ENCODE data around the gene CD58. TPM values are rescaled to one million over a fixed set of nuclear protein-coding genes. Genes with fewer than 3 reads are reported as not detected.

Gene CD58
- total and polyA plus RNA-seq, 9 of the 15 experiments (the other 6 are each of a cell fraction or from before 2014, with no cell fraction given), result 18.1 to 113 (median 37.4) TPM

- Histone ChIP-seq H3K9me1 (ENCODE audit: control insufficient read depth, insufficient read depth, low read length) (no peaks in the 10 kb centered on the region), H3K27ac (ENCODE audit: extremely low read depth, low read depth, low read length) (no peak overlapping the region), H3K9me3 (replicated peaks; ENCODE audit: control insufficient read depth, insufficient read depth, low read depth, low read length) (no peaks in the 10 kb centered on the region), H4K20me1 (replicated peaks; ENCODE audit: control insufficient read depth, insufficient read depth, low read length) (no peaks in the 10 kb centered on the region), H3K9ac (ENCODE audit: insufficient read depth in 1 of 2, low read depth in 2 of 2, low read length in 2 of 2) (no peak overlapping the region), H2AFZ (ENCODE audit: low read depth, low read length) (no peak overlapping the region), H3K79me2 (ENCODE audit: control insufficient read depth, insufficient read depth, low read length) (no peaks in the 10 kb centered on the region), H3K36me3 (ENCODE audit: control insufficient read depth, insufficient read depth, low read length) (peaks cover 4% of the 10 kb centered on the region; the same call in 1 of the 3 replicates), H3K4me3 (no peak overlapping the region), H3K27me3 (ENCODE audit: control insufficient read depth in 2 of 2, insufficient read depth in 2 of 2, low read length in 2 of 2) (no peaks in the 10 kb centered on the region), H3K4me1 (replicated peaks in 1 of 2; ENCODE audit: control insufficient read depth in 2 of 2, insufficient read depth in 2 of 2, low read length in 2 of 2) (peaks cover 0 to 3% of the 10 kb centered on the region in 2 experiments; a peak in 2 of 5 replicates), H3K4me2 (ENCODE audit: insufficient read depth, low read length) (no peak overlapping the region)
- ChIA-PET POLR2A (interaction anchor here (1.5 kb wide), 1 partner anchor 8 kb away, joined by 3 read pairs; no protein-coding TSS in a partner anchor), CTCF (ENCODE audit: low intra/inter-chr PET ratio) (interaction anchor here (0.6 kb wide), 1 partner anchor 481 kb away, joined by 4 read pairs; no protein-coding TSS in a partner anchor)
- FAIRE-seq, result no peak
- WGBS (ENCODE audit: insufficient coverage, low coverage, missing lambda C conversion rate), result 65% methylated on average over 3 of the region's 3 CpGs
- no TSS peak for BruUV-seq (replicated peaks)
- in situ Hi-C loops (cut with MboI), result no loop called here
- intact Hi-C loops (cut with micrococcal nuclease), result no loop called here
- DNase-seq (ENCODE audit: extremely low read depth in 1 of 4, low spot score in 3 of 4), result no peak
- no peak for TF ChIP-seq MAZ (CRISPR knock-in tag; conservative IDR thresholded peaks at IDR 0.05 in 1 of 2, IDR thresholded peaks at IDR 0.05 in 1 of 2)
- no peak for TF ChIP-seq HSF4 (CRISPR knock-in tag; IDR thresholded peaks at IDR 0.05; ENCODE audit: borderline replicate concordance)
- no peak for TF ChIP-seq ZKSCAN3 (CRISPR knock-in tag; IDR thresholded peaks at IDR 0.05)
- TF ChIP-seq THAP7 (CRISPR knock-in tag; IDR thresholded peaks at IDR 0.05), result no peak
- ATAC-seq, result no peak
Observed at GRCh38 chr1:116581323-116581885, 10.6 kb upstream of the CD58 start.
